Activated naive CD4-positive, alpha-beta T cell treated with anti-CD3 and anti-CD28 coated beads for 36 hours (primary cell): Measurements from ENCODE around the gene VOPP1. TPM values are rescaled to one million over a fixed set of nuclear protein-coding genes. Genes with fewer than 3 reads are reported as not detected.
A peak's percentile ranks its signal among the peaks of the same experiment; 100 is the strongest.
"Not testable (repeated sequence)": the region's sequence is repeated elsewhere in the genome, so short reads cannot be mapped to it uniquely, and the experiment has no call there.

ENCODE experiments used
- CTCF ChIA-PET: fragments of 350-600 bp; sonication (Branson Sonifier 250); formaldehyde crosslinking; loops from one replicate; lab custom pipeline; 2021; ENCODE audit warnings: antibody characterized with exemption; lab: Charles Lee
- DNase-seq: peaks from one replicate; pipeline ENCODE4 v3.0.0-alpha.2; 2020
- H3K27ac Mint-ChIP-seq: one replicate; pipeline ENCODE4 v1.8.0; 2021; ENCODE audit warnings: mild to moderate bottlenecking, mixed read lengths
- H3K27me3 Mint-ChIP-seq: one replicate; pipeline ENCODE4 v1.8.0; 2021; ENCODE audit warnings: low read depth, mixed read lengths
- H3K36me3 Mint-ChIP-seq: one replicate; pipeline ENCODE4 v1.8.0; 2021; ENCODE audit warnings: low read depth, mixed read lengths
- H3K4me1 Mint-ChIP-seq: one replicate; pipeline ENCODE4 v1.8.0; 2021; ENCODE audit warnings: low read depth, mixed read lengths
- H3K4me3 Mint-ChIP-seq: one replicate; pipeline ENCODE4 v1.8.0; 2021; ENCODE audit warnings: mild to moderate bottlenecking, moderate library complexity, mixed read lengths
- H3K9me3 Mint-ChIP-seq: one replicate; pipeline ENCODE4 v1.8.0; 2021; ENCODE audit warnings: mixed read lengths
- intact Hi-C: fragments of 100-400 bp; cut with micrococcal nuclease; formaldehyde crosslinking; loops from one replicate; pipeline ENCODE4 v1.15.1; 2023
- total RNA-seq, 2 experiments: library from RNA; stranded (reverse); gene quantifications; one replicate each; pipeline ENCODE4 v1.2.3, GENCODE V29; 2021

The VOPP1 gene
- 100 to 1,000 TPM; 100 to 102 TPM for total RNA-seq

- DNase-seq = peak; percentile 53
- Mint-ChIP-seq H3K9me3 (no peaks in the 10 kb centered on the region), H3K27ac (peak within 1 kb of the TSS; percentile 97), H3K36me3 (peaks cover 9% of the 10 kb centered on the region), H3K4me3 (peak within 1 kb of the TSS; percentile 91), H3K27me3 (no peaks in the 10 kb centered on the region), H3K4me1 (peaks cover 63% of the 10 kb centered on the region)
- CTCF ChIA-PET = interaction anchor here (0.9 to 1.9 kb wide), 6 partner anchors 18 to 145 kb away, joined by 3 to 14 read pairs (median 4); no protein-coding TSS in a partner anchor
- intact Hi-C loops = loop anchor here (1.0 to 10.0 kb wide), 4 partner anchors 64 to 578 kb away; partner anchors contain the start of genes CCT6A, MRPS17 and PSPH
These were observed at the start of gene VOPP1 for GRCh38 chr7:55572378-55573233. TSS of gene VOPP1 (minus strand) at chr7:55572502. CDS start at chr7:55572324, 178 bp downstream.

GRCh38 chr7:55618913-55619312 is 46.6 kb upstream of the VOPP1 start:
- H3K27me3 Mint-ChIP-seq = peaks cover 8% of the 10 kb centered on the region
- intact Hi-C loops = no loop called here
- peaks cover 12% of the 10 kb centered on the region for H3K9me3 Mint-ChIP-seq
- CTCF ChIA-PET = no interaction called here
- no peak overlapping the region for H3K27ac Mint-ChIP-seq
- H3K4me1 Mint-ChIP-seq = no peaks in the 10 kb centered on the region
- DNase-seq = no peak
- H3K36me3 Mint-ChIP-seq = peaks cover 4% of the 10 kb centered on the region
- H3K4me3 Mint-ChIP-seq = no peak overlapping the region

- CTCF ChIA-PET, H3K4me1 Mint-ChIP-seq: not testable (repeated sequence)
These were observed 42.2 kb upstream of the VOPP1 start for GRCh38 chr7:55614365-55615064.

GRCh38 chr7:55609726-55610125 is 37.4 kb upstream of the VOPP1 start:
- H3K27ac Mint-ChIP-seq, intact Hi-C loops: not testable (repeated sequence)

More at GRCh38 chr7:55614365-55615064, 42.2 kb upstream of the VOPP1 start:
- H3K4me3 Mint-ChIP-seq, H3K9me3 Mint-ChIP-seq, H3K27me3 Mint-ChIP-seq, intact Hi-C loops, H3K36me3 Mint-ChIP-seq, DNase-seq, H3K27ac Mint-ChIP-seq: not testable (repeated sequence)

GRCh38 chr7:55605661-55606060 is 33.4 kb upstream of the VOPP1 start:
- H3K4me1 Mint-ChIP-seq, DNase-seq, H3K27me3 Mint-ChIP-seq, intact Hi-C loops, CTCF ChIA-PET, H3K36me3 Mint-ChIP-seq, H3K9me3 Mint-ChIP-seq, H3K27ac Mint-ChIP-seq, H3K4me3 Mint-ChIP-seq: not testable (repeated sequence)

More at GRCh38 chr7:55609726-55610125, 37.4 kb upstream of the VOPP1 start:
- H3K27me3 Mint-ChIP-seq, DNase-seq, H3K4me1 Mint-ChIP-seq, CTCF ChIA-PET, H3K9me3 Mint-ChIP-seq, H3K36me3 Mint-ChIP-seq, H3K4me3 Mint-ChIP-seq: not testable (repeated sequence)

- intact Hi-C loops = loop anchor here (1.0 to 5.0 kb wide), 4 partner anchors 65 to 318 kb away; partner anchors contain the start of gene LANCL2
- peaks cover 19% of the 10 kb centered on the region for H3K4me1 Mint-ChIP-seq
- not testable (repeated sequence) for H3K27ac Mint-ChIP-seq, H3K36me3 Mint-ChIP-seq, H3K4me3 Mint-ChIP-seq, DNase-seq, H3K27me3 Mint-ChIP-seq, H3K9me3 Mint-ChIP-seq
- CTCF ChIA-PET = interaction anchor here (0.9 to 2.9 kb wide), 7 partner anchors 52 to 357 kb away, joined by 3 to 20 read pairs (median 4); no protein-coding TSS in a partner anchor
These were observed 25.7 kb upstream of the VOPP1 start for GRCh38 chr7:55597944-55598499.

GRCh38 chr7:55597214-55597739 is 25.0 kb upstream of the VOPP1 start:
- H3K4me3 Mint-ChIP-seq, H3K9me3 Mint-ChIP-seq, H3K27me3 Mint-ChIP-seq, H3K36me3 Mint-ChIP-seq, H3K27ac Mint-ChIP-seq, DNase-seq: not testable (repeated sequence)
- intact Hi-C loops = loop anchor here (5.0 kb wide), 1 partner anchor 230 kb away; the partner anchor contains the start of gene LANCL2
- CTCF ChIA-PET = interaction anchor here (0.9 to 2.9 kb wide), 7 partner anchors 30 to 358 kb away, joined by 3 to 20 read pairs (median 5); no protein-coding TSS in a partner anchor
- peaks cover 19% of the 10 kb centered on the region for H3K4me1 Mint-ChIP-seq

GRCh38 chr7:55595511-55595910 is 23.2 kb upstream of the VOPP1 start:
- Mint-ChIP-seq H3K4me1 (peaks cover 15% of the 10 kb centered on the region), H3K27me3 (peaks cover 4% of the 10 kb centered on the region), H3K9me3 (no peaks in the 10 kb centered on the region), H3K4me3 (no peak overlapping the region), H3K36me3 (no peaks in the 10 kb centered on the region), H3K27ac (no peak overlapping the region)
- no peak for DNase-seq
- CTCF ChIA-PET = interaction anchor here (1.6 to 2.2 kb wide), 2 partner anchors 162 to 182 kb away, joined by 5 to 10 read pairs; no protein-coding TSS in a partner anchor
- intact Hi-C loops = loop anchor here (5.0 kb wide), 1 partner anchor 228 kb away; the partner anchor contains the start of gene LANCL2

- intact Hi-C loops = loop anchor here (5.0 kb wide), 1 partner anchor 228 kb away; the partner anchor contains the start of gene LANCL2
- H3K27ac Mint-ChIP-seq = no peak overlapping the region
- H3K4me1 Mint-ChIP-seq = peaks cover 17% of the 10 kb centered on the region
- no peaks in the 10 kb centered on the region for H3K9me3 Mint-ChIP-seq
- no peaks in the 10 kb centered on the region for H3K36me3 Mint-ChIP-seq
- CTCF ChIA-PET = interaction anchor here (0.6 to 2.2 kb wide), 3 partner anchors 162 to 503 kb away, joined by 4 to 10 read pairs (median 5); no protein-coding TSS in a partner anchor
- H3K4me3 Mint-ChIP-seq = no peak overlapping the region
- no peak for DNase-seq
- H3K27me3 Mint-ChIP-seq = peaks cover 4% of the 10 kb centered on the region
These were observed 22.6 kb upstream of the VOPP1 start for GRCh38 chr7:55594870-55595269.

GRCh38 chr7:55594414-55594813 is 22.1 kb upstream of the VOPP1 start:
- Mint-ChIP-seq H3K4me1 (peaks cover 17% of the 10 kb centered on the region), H3K27me3 (peaks cover 2% of the 10 kb centered on the region), H3K27ac (no peak overlapping the region), H3K9me3 (no peaks in the 10 kb centered on the region), H3K36me3 (no peaks in the 10 kb centered on the region), H3K4me3 (no peak overlapping the region)
- CTCF ChIA-PET = interaction anchor here (0.6 to 1.6 kb wide), 3 partner anchors 161 to 504 kb away, joined by 4 to 9 read pairs (median 5); no protein-coding TSS in a partner anchor
- DNase-seq = no peak
- intact Hi-C loops = no loop called here

GRCh38 chr7:55593515-55594318 is 21.4 kb upstream of the VOPP1 start:
- H3K36me3 Mint-ChIP-seq = no peaks in the 10 kb centered on the region
- no peaks in the 10 kb centered on the region for H3K9me3 Mint-ChIP-seq
- H3K27ac Mint-ChIP-seq = no peak overlapping the region
- no peak overlapping the region for H3K4me3 Mint-ChIP-seq
- CTCF ChIA-PET = interaction anchor here (0.5 to 2.6 kb wide), 19 partner anchors 10 to 166 kb away, joined by 3 to 16 read pairs (median 4); no protein-coding TSS in a partner anchor
- intact Hi-C loops = loop anchor here (1.0 kb wide), 2 partner anchors 19 to 160 kb away; no protein-coding TSS in a partner anchor
- peaks cover 2% of the 10 kb centered on the region for H3K27me3 Mint-ChIP-seq
- peaks cover 17% of the 10 kb centered on the region for H3K4me1 Mint-ChIP-seq
- DNase-seq = peak; percentile 87
